Measurements from ENCODE around the gene TRAPPC14. TPM values are rescaled to one million over a fixed set of nuclear protein-coding genes. Genes with fewer than 3 reads are reported as not detected.

The TRAPPC14 gene
- total and polyA plus RNA-seq, 2 of the 13 experiments (the other 11 are each of a cell fraction or from before 2014, with no cell fraction given), result 4.7 to 9.6 TPM

DNA sequence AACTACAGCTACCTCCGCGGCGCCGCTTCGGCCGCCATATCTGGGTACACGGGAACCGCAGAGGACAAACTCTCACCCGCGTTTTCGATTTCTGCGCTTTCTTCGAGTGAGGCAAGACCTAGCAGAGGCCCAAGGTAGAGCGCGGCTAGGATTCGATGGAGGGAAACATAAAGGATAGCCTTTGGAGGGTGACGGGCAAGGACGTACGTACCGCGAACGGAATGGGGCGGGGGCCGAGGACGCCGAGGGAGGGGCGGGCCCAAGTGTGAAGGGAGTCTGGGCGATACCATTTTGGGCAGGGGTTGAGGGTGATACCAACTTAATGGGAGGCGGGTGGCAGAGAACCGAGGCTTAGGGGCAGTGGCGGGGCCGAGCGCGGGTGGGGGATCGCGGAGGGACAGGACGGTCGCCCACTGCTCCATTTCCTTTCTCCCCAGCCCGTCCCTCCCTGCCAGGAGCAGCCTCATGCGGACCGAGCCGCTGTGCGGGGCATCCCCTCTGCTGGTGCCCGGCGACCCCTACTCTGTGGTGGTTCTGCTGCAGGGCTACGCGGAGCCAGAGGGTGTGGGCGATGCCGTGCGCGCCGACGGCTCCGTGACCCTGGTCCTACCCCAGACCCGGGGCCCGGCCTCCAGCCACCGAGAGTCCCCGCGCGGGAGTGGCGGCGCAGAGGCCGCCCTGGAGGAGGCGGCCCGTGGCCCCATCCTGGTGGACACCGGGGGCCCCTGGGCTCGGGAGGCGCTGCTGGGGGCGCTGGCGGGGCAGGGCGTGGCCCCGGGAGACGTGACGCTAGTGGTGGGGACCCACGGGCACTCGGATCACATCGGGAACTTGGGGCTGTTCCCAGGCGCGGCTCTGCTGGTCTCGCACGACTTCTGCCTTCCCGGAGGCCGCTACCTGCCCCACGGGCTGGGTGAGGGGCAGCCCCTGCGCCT, 31.3 kb downstream of the TRAPPC14 start, which contains the start of gene MBLAC1 (continued):
- TF ChIP-seq, protein P1, sequence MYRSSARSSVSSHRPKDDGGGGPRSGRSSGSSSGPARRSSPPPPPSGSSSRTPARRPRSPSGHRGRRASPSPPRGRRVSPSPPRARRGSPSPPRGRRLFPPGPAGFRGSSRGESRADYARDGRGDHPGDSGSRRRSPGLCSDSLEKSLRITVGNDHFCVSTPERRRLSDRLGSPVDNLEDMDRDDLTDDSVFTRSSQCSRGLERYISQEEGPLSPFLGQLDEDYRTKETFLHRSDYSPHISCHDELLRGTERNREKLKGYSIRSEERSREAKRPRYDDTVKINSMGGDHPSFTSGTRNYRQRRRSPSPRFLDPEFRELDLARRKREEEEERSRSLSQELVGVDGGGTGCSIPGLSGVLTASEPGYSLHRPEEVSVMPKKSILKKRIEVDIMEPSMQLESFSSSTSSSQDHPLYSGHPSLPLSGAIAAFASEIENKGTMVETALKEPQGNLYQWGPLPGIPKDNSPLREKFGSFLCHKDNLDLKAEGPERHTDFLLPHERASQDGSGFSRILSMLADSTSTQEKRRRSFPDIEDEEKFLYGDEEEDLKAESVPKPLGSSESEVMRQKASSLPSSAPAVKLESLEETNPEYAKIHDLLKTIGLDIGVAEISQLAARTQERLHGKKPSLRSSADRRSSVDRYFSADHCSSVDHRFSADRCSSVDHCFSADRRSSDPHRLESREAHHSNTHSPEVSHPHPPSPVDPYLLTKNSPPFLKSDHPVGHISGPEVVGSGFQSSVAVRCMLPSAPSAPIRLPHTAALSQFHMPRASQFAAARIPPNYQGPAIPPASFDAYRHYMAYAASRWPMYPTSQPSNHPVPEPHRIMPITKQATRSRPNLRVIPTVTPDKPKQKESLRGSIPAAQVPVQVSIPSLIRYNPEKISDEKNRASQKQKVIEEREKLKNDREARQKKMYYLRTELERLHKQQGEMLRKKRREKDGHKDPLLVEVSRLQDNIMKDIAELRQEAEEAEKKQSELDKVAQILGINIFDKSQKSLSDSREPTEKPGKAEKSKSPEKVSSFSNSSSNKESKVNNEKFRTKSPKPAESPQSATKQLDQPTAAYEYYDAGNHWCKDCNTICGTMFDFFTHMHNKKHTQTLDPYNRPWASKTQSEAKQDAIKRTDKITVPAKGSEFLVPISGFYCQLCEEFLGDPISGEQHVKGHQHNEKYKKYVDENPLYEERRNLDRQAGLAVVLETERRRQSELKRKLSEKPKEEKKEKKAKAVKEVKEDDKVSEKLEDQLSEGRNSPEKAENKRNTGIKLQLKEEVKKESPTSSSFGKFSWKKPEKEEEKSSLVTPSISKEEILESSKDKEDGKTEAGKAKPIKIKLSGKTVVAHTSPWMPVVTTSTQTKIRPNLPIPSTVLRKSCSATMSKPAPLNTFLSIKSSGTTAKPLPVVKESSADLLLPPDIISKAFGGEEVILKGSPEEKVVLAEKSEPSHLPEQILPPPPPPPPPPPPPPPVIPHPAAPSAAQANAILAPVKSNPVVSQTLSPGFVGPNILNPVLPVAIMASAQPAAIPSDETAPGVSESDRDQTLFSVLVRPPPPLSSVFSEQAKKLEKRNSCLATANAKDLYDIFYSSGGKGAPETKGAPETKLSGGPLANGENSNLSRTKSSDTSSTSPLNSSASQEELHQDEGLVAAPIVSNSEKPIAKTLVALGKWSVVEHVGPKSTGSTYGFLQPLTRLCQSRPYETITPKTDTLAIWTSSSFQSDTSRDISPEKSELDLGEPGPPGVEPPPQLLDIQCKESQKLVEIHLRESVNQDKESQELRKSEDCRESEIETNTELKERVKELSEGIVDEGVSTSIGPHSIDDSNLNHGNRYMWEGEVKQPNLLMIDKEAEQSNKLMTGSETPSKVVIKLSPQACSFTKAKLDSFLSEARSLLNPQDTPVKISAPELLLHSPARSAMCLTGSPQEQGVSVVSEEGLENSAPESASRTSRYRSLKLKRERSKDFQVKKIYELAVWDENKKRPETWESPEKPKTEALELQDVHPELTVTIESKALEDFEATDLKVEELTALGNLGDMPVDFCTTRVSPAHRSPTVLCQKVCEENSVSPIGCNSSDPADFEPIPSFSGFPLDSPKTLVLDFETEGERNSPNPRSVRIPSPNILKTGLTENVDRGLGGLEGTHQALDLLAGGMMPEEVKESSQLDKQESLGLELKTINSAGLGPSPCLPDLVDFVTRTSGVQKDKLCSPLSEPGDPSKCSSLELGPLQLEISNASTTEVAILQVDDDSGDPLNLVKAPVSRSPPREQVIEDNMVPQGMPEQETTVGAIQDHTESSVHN (CRISPR knock-in tag; IDR thresholded peaks at IDR 0.05), result no peak
- TF ChIP-seq ZNF781 (CRISPR knock-in tag; IDR thresholded peaks at IDR 0.05; ENCODE audit: borderline replicate concordance, not compliant biosample characterization) (no peak), ZNF383 (CRISPR knock-in tag; IDR thresholded peaks at IDR 0.05; ENCODE audit: borderline replicate concordance) (no peak), TOE1 (CRISPR knock-in tag; IDR thresholded peaks at IDR 0.05) (no peak), TBL1XR1 (IDR thresholded peaks at IDR 0.05; ENCODE audit: borderline replicate concordance, low read length, partially characterized antibody) (no peak), NFE2 (CRISPR knock-in tag; IDR thresholded peaks at IDR 0.05) (no peak), HDAC2 (CRISPR knock-in tag; IDR thresholded peaks at IDR 0.05) (peak; percentile 6; the same call in 1 of the 2 replicates), ZNF558 (CRISPR knock-in tag; IDR thresholded peaks at IDR 0.05; ENCODE audit: borderline replicate concordance) (no peak), ATRX (CRISPR knock-in tag; IDR thresholded peaks at IDR 0.05; ENCODE audit: borderline replicate concordance) (no peak), CBX2 (IDR thresholded peaks at IDR 0.05; ENCODE audit: low read depth, low read length) (no peak), CBX2 (CRISPR knock-in tag; IDR thresholded peaks at IDR 0.05; ENCODE audit: low read depth) (no peak), ZNF333 (CRISPR knock-in tag; IDR thresholded peaks at IDR 0.05; ENCODE audit: borderline replicate concordance) (no peak; the same call in 1 of the 2 replicates), KMT2B (CRISPR knock-in tag; IDR thresholded peaks at IDR 0.05) (peak; percentile 80)
- TF ChIP-seq, protein P2, sequence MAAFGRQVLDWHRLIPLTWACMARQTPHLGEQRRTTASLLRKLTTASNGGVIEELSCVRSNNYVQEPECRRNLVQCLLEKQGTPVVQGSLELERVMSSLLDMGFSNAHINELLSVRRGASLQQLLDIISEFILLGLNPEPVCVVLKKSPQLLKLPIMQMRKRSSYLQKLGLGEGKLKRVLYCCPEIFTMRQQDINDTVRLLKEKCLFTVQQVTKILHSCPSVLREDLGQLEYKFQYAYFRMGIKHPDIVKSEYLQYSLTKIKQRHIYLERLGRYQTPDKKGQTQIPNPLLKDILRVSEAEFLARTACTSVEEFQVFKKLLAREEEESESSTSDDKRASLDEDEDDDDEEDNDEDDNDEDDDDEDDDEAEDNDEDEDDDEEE (CRISPR knock-in tag; IDR thresholded peaks at IDR 0.05), result no peak
- TF ChIP-seq, protein P3, sequence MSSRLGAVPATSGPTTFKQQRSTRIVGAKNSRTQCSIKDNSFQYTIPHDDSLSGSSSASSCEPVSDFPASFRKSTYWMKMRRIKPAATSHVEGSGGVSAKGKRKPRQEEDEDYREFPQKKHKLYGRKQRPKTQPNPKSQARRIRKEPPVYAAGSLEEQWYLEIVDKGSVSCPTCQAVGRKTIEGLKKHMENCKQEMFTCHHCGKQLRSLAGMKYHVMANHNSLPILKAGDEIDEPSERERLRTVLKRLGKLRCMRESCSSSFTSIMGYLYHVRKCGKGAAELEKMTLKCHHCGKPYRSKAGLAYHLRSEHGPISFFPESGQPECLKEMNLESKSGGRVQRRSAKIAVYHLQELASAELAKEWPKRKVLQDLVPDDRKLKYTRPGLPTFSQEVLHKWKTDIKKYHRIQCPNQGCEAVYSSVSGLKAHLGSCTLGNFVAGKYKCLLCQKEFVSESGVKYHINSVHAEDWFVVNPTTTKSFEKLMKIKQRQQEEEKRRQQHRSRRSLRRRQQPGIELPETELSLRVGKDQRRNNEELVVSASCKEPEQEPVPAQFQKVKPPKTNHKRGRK (CRISPR knock-in tag; IDR thresholded peaks at IDR 0.05), result no peak

Measured in HepG2 (cell line).